SK-N-DZ (cell line): ENCODE results near the gene RAD18.

Experiments used
- DNase-seq: peaks from one replicate; pipeline ENCODE4 v3.0.0-alpha.2; 2015; ENCODE audit warnings: low spot score

The RAD18 gene

DNA sequence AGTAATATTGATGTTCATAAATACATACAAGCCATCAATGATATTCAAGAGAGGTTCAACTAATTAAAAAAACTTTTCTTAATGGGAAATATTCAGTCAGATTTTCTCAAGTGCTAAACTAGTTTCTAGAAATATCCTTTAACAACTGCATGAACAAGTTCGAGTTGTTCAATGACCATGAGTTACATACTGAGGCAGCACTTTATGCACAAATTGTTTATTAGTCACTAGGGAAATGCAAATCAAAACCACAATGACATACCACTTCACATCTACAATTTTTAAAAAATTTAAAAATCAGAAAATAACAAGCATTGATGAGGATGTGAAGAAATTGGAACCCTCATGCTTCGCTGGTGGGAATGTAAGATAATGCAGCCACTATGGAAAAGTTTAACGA is 62.4 kb downstream of the RAD18 start:
- no peak for DNase-seq

DNA sequence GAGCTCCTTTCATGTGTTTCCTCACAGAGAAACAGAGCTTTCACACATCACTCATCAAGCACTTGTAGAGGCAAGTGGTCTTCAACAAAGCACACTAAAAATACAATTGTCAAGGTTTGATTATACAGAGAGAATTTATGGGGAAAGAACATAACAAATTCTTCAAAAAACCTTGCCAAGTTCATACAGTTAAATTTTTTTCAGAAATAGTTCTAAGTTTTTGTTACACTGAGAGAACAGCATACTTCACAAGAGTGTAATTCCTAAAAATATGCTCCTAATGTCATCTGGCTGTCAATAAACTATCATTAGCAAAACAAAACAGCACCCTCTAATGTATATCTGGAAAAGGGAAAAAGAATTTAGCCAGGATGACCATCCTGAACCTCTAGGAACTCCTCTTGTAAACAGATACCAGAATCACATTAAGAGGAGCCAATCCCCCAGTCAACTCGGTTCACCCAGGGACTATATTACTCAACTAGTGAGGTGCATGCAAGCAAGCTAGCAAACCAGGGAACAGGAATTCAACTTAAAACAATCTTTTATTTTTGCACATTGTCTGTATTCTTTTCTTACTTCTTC is 63.3 kb downstream of the RAD18 start:
- no peak for DNase-seq

DNA sequence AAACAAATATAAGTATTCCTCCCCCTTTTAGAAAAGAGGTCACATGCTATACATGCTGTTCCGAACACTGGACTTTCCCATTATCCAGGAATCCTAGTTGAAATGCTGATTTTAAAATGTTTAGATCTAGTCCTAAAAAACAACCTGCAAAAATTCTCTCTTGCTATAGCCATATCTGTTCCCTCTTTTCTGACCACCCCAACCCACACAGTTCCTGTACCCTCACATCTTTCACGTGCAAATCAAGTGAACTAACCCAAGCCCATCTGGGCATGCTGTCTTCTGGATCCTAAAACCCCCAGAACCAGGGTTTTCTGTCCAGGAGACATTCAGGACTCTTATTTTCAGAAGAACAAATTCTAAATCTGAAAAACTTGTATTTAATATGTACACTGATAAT is 67.4 kb downstream of the RAD18 start:
- no peak for DNase-seq

DNA sequence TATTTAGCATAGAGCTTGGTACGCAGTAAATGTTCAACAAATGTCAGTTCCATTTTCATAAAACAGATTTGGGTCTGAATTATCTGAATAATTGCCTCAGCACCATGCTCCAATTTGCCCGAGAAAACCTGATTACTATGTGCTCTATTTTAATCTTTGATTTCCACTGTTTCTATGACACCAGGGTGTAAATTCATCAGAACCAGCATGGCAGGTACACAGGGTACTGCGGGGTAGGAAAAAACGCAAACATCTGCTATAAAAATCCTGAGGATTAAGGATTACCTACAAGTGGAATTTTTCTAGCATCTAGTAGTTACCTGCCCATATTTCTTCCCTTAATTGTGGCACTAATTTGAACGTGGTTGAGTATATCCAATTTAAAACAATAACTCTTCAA is 70.3 kb downstream of the RAD18 start:
- DNase-seq, result no peak

DNA sequence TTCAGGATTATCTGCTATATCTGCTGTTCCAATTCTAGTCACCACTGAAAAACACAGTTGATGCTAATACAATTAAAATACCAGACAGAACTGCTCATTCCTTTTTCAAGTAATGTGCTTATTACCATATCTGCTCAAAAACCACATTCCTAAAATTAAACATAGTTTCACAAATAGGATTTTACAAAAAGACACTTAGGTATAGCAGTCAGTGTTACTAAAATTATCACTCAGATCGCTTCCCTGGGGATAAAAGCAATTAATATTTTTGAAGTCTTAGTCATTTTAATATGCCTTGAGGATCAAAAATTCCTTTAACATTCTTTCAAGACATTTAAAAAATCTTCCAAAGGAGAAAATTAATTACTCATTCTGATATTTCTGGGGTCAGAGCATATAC is 71.5 kb downstream of the RAD18 start:
- no peak for DNase-seq

DNA sequence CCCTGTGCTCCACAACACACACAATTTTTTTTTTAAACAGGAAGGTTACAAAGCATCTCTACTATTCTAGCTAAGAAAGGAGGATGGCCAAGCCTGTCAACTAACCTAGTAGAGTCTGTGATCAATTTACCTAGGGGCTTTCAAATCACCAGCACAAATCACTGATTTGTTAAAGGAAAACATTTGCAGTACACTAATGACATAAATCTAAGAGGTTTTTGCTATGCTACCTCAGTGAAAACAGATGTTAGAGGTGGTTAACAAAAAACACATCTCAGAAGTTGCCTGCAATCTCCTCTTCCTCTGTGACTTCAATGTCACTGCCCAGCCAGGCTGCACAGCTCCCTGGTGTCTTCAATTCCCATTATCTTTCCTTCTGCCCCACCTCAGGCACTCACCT is 72.0 kb downstream of the RAD18 start:
- no peak for DNase-seq

DNA sequence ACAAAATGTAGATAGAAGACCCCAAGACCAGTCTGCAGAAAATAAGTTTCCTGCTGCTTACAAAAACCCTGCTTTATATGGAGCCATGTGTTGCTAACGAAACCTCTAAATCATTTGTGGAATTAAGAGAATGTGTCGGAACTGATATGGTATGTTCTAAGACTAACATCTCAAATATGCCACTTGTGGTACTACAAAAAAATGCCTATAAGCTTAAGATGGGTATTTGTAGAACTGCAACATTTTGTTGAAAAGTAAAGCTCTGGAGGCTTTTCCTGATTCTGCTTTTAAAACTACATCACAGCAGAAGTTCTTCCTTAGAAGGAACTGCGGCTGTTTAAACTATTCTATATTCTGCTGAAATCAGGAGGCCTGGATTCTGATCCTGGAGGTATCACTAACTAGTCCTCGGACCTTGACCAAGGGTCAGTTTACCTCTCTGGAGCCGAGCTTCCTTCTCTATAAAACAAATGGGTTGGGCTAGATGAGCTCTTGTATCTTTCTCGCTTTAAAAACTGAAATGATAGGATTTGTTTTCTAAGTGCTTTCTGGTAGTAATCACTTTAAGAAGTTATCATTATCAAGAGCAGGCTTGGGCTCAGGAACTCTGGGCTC is 74.9 kb downstream of the RAD18 start:
- DNase-seq, result no peak

DNA sequence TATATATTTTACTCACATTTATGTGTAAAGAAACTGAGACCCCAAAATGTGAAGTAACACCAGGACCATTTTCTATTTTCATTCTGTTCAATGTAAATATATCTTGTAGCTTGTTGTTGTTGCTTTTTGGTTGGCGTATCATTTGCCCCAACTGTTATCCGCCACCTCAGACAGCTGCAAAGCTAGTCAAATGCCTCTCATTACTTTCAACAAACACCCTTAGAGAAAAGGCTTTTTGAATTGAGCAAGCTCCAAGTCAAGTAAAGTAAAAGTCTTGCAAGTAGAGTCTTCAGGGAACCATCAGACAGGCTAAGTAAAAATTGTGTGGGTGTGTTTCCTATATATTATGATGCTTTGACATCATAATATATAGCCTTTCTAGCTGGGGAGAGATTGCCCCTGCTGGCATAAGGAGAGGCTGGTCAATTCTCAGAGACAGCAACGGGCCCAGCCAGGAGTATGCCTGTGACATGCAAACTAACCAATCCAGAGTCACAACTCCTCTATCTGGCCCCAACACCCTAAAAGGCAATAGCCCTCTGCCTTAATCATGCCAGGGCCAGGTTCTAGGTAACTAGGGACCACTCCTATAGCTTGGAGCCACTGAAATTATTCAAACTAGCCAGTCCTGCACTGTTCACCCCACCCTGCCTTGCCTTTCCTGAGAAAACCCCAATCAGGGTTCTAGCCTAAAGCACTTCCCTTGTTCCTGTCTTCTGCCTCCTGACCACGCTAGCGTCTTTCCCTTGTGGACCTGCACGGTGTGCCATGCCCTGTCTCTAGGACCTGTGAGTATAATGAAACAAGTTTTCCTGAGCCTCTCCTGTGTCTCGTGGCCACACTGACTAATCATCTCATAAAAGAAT is 75.6 kb downstream of the RAD18 start:
- DNase-seq, result no peak

DNA sequence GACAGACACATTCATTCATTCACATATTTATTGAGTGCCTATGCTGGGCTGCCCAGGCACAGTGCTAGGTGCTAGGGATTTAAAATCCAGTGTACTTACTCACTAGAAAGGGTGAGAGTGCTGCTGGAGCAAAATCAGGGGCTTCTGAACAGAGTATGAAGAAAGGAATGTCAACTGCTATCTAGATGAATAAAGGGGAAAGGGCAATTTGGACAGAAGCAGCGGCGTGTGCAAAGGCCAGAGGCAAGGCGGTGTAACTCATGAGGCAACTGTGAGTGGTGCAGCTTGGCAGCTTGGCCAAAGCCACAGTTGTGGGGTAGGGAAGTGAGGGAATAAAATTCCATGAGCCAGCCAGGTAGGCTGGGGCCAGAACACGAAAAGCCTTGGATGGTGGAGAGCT is 76.7 kb downstream of the RAD18 start:
- no peak for DNase-seq

DNA sequence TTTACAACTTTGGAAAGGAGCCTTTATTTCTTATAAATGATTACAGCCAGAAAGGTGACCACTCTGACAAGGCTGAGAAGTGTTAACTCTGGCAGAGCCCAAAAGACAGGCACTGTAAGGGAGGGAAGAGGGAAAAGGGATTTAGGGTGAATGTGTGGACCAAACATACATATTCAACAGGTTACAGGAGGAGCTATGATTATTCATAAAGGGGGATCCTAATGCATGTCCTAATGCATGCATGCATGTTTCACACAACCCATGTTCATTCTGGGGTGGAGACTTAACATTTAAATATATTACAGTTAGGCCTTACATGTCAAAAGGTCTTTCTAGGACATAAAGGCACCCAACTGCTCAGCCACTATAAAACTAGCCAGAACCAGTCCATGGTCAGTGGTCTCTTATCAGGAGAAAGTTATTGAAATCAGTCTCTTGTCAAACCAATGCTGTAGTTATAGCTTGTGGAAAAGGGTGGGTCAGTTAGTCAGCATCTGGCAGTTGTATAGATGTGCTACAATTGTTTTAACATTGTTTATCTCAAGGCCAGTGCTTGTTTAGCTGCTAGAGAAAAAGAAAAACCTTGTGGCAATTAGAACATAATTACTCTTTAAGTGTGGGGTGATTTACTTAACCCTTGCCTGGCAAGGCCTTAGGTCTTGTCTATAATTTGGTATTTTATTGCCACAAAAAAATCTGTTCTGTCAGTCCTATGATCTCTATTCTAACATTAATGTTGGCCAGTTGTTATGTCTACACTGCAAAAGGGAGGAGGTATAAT is 77.5 kb downstream of the RAD18 start:
- DNase-seq, result no peak

DNA sequence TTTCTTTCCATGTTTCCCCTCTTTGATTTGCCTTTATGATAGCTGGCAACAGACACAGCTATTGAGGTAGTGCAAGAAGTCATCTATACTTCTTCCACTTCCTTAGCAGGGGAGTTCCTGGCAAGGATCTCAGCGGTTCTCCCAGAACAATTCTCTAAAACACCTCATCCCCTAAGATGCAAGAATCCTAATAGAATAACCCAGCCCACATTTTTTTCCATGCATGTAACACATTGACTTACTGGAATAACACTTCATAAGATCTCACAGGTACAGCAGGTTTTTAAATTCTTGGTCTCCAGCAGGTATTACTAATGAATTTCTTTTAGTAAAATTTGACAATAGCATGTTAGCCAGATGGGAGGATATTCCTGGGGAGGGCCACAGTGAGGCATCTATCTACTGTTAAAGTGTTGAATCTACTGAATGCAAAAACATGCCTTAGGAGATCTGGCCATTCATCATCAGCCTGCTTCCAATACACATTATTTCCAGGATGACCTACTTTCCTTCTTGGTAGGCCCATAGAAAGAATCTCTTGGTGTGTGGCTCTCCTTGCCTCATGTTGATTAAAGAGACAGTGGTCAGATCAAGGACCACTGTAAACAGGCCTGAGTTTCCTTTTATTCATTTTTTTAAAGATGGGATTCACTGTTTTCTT is 78.5 kb downstream of the RAD18 start:
- no peak for DNase-seq

DNA sequence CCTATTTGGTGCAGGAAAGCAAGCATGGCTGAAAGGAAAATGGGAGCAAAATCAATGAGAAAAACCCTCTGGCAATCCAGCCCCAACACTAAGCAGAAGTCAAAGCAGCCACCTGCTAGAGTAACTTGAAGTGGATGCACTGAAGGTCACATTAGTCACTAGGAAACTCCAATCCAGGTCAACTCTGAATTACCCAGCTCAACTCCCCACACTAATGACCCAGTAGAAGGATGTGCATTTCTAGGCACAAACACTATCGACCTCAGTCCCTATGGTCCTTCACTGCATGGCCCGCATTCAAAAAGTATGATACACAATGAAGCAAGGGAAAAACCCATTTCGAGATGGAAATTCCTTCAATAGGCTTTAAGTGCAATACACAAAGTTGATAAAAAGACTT is 80.6 kb downstream of the RAD18 start:
- DNase-seq, result no peak

DNA sequence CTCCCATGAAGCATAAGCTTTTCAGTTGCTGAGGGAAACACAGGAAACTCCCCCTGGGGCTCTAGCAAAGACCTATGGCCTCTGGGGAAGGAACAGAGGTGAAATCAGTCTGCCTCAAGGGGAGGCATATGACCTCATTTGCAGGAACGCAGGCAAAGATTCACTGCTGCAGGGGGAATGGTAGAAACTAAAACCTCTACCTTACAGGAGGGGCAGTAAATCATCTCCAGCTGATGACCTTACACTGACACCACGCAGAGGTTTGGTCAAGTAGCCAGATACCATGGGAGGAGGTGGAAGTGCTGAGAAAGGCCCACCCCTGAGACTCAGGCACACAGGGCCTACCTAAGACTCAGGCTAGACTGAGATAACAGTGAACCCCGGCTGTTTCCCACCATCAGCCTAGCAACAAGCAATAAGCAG is 81.1 kb downstream of the RAD18 start:
- DNase-seq, result no peak

DNA sequence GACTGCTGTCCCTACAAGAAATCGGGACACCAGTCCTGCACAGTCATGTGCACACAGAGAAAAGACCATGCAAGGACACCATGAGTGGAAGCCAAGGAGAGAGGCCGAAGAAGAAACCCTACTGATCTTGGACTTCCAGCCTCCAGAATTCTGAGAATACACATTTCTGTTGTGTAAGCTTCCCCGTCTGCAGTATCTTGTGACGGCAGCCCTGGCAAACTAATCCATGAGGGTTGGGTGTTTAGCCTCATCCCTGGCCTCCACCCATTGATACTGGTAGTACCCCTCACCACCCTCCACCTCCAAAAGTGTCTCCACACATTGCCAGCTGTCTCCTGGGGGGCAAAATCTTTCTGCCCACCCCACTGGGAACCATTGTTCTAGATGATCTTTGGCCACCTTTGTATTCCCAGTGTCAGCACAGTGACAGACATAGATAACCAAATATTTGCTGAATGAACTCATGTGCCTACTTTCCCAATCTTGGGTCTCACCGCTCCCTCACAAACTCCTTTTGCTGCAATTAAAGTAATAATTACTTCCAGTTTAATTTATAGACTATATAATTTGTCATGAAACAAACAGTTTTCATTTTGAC is 83.8 kb downstream of the RAD18 start:
- DNase-seq, result no peak

DNA sequence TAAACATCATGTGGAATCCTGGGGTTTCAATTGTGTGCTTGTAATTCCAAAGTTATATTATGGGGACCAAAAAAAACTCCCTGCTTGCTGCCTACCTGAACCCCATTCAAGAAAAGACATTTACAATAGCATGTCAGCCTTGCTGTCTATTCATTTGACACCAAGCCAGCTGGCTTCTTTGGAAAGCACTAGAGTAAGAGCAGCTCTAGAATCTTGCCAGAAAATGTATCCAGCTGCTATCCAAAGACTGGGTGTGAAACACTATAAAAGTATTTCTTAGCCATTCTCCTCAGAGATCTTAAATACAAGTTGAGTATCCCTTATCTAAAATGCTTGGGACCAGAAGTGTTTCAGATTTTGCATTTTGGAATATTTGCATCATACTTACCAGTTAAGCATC is 87.4 kb downstream of the RAD18 start:
- DNase-seq, result no peak

DNA sequence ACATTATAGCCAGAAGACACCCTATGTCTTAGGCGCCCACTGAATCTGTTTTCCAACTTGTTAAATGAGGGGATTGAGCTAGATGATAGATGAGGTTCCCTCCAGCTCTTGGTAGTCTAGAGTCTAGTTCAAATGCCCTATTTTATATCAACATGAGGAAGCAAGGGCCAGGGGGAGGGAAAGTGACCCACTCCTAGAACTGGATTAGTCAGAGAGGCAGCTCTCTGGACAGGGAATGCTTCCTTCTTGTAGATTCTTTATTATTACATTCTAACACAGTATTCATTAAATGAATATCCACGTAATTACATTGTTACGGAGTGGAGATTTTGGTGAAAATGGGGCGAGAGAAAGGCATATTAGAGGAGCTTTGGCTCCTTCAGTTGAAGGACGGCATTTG is 89.5 kb downstream of the RAD18 start:
- DNase-seq, result no peak

DNA sequence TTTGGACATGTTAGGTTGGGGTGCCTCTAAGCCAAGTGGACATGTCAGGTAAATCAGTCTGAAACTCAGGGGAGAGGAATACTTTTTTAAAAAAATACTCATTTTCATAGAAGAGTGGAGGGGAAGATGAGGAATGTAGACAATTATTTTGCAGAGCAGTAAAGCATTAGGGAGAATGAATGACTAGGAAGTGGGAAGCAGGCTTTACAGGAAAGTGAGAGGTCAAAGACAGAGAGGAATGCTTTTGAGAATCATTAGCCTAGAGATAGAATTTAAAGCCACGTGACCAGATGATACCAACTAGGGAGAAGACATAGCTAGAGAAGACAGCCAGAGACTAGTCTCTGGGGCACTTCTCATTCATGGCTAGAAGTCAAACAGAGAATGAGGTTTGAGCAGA is 91.0 kb downstream of the RAD18 start:
- DNase-seq, result no peak

DNA sequence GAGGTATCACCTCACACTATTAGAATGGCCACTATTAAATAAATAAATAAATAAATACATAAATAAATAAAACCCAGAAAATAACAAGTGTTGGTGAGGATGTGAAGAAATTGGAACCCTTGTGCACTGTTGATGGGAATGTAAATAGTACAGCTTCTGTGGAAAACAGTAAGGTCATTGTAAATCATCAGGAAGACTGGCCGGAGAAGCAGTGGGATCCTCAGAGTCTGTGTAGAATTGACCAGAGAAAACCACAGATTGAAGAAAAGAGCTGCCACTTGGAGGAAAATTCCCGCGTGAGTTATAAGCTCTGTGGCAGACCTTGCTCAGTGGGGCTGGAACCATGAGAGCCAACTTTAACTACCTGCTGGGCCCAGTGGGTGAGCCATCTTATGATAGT is 92.0 kb downstream of the RAD18 start:
- no peak for DNase-seq

DNA sequence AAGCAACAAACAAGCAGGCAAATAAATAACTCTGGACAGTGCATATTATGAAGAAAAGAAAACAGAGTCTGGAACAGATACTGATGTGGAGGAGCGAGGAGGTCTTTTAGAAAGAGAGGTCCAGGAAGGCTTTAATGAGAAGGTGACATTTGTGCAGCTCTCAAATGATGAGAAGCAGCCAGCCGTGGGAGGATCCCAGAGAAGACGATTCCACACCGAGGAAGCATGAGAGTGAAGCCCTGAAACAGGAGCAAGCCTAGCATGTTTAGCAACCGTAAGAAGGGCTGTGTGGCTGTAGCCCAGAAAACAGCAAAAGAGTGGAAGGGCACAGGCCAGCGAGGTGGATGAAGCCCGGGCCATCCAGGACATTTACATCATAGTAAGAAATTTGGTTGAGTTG is 93.1 kb downstream of the RAD18 start:
- no peak for DNase-seq

DNA sequence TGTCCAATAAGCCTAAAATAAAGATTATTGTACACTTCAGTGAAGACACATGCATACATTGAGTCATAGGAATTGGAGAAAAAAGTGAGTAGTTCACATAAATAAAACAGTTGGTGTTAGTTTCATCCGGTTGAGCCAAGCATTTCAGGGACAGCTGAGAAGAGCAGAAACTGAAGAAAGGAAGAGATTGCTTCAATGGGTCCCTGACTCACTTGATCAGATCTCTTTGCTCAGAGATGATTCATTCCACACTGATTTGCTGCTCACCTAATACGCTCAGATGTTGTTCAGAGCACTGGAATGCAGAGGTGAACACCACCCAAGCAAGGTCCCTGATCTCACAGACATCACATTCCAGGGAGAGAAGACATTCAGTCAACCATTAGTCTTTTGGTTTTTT is 93.7 kb downstream of the RAD18 start:
- DNase-seq, result no peak

DNA sequence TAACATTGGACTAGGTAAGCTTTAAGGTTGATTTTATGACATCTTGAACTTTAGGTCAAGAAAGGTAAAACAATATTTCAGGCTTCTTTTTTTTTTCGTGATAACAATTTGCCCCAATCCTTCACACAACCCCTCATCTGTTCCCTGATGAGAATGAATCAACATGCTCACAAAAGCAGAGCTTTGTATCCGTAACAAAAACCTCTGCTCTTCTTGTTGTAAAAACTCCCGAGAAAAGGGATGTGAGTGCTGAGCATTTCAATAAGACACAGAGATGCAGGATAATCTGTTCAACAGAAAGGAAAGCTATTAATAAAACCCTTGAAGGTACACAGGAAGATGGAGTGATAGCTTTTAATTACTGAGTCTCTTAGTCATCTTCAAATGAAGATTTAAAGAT is 94.3 kb downstream of the RAD18 start:
- no peak for DNase-seq
